MCF 10A (cell line): Measurements from ENCODE around the gene RAD51D. TPM values are rescaled to one million over a fixed set of nuclear protein-coding genes. Genes with fewer than 3 reads are reported as not detected.

ENCODE experiments used
- BruUV-seq: library from RNA; stranded (reverse); fragments of 400-500 nt; replicated peaks from 2 replicates; lab custom pipeline; 2021; lab: Mats Ljungman, UMichigan
- CTCF ChIA-PET: fragments of 300-600 bp; sonication (Branson Sonifier 250); formaldehyde crosslinking; extraction: SDS; loops from one replicate; lab custom pipeline; 2021; ENCODE audit warnings: antibody characterized with exemption, inconsistent platforms; lab: Yijun Ruan, JAX
- POLR2A ChIA-PET: fragments of 300-600, 350-650 bp; sonication (Branson Sonifier 250); formaldehyde crosslinking; extraction: SDS; loops from one replicate; lab custom pipeline; 2020; ENCODE audit warnings: antibody characterized with exemption, inconsistent platforms; lab: Yijun Ruan, JAX
- DNase-seq: peaks from one replicate; pipeline ENCODE4 v3.0.0-alpha.2; 2018; ENCODE audit not compliant: unreplicated experiment
- H3K27ac Mint-ChIP-seq: one replicate; pipeline ENCODE4 v1.8.0; 2022; ENCODE audit warnings: mild to moderate bottlenecking, low read depth, mixed read lengths; ENCODE audit not compliant: unreplicated experiment
- H3K27me3 Mint-ChIP-seq: one replicate; pipeline ENCODE4 v1.8.0; 2022; ENCODE audit warnings: mixed read lengths; ENCODE audit not compliant: insufficient read depth, unreplicated experiment
- H3K36me3 Mint-ChIP-seq: one replicate; pipeline ENCODE4 v1.8.0; 2022; ENCODE audit warnings: mild to moderate bottlenecking, moderate library complexity, mixed read lengths; ENCODE audit not compliant: insufficient read depth, unreplicated experiment
- H3K4me1 Mint-ChIP-seq: one replicate; pipeline ENCODE4 v1.8.0; 2022; ENCODE audit warnings: mixed read lengths; ENCODE audit not compliant: insufficient read depth, unreplicated experiment
- H3K4me3 Mint-ChIP-seq: one replicate; pipeline ENCODE4 v1.8.0; 2022; ENCODE audit warnings: mild to moderate bottlenecking, moderate library complexity, mixed read lengths; ENCODE audit not compliant: unreplicated experiment
- H3K9me3 Mint-ChIP-seq: one replicate; pipeline ENCODE4 v1.8.0; 2022; ENCODE audit warnings: mixed read lengths; ENCODE audit not compliant: unreplicated experiment
- intact Hi-C: fragments of 100-400 bp; cut with micrococcal nuclease; formaldehyde crosslinking; loops from 2 replicates; pipeline ENCODE4 v1.14.1; 2022
- total RNA-seq: library from RNA; stranded (reverse); gene quantifications from 2 replicates; pipeline ENCODE4 v1.2.3, GENCODE V29; 2022
- TF ChIP-seq, protein P1 (sequence below): fragments of 200-600 bp; IDR thresholded peaks from one replicate; pipeline ENCODE4 v1.8.0; 2022; ENCODE audit warnings: antibody characterized with exemption, mild to moderate bottlenecking; ENCODE audit not compliant: unreplicated experiment

The RAD51D gene
- total RNA-seq, 1 experiment from 2014 or later: 13.0 TPM

- Mint-ChIP-seq H3K27ac (no peak overlapping the region), H3K4me3 (no peak overlapping the region), H3K4me1 (no peaks in the 10 kb centered on the region), H3K36me3 (peaks cover 51% of the 10 kb centered on the region), H3K9me3 (no peaks in the 10 kb centered on the region), H3K27me3 (no peaks in the 10 kb centered on the region)
- intact Hi-C loops: no loop called here
- no TSS peak for BruUV-seq
- CTCF ChIA-PET: interaction anchor here (1.0 kb wide), 1 partner anchor 14 kb away, joined by 3 read pairs; no protein-coding TSS in a partner anchor
- POLR2A ChIA-PET: no interaction called here
- TF ChIP-seq, protein P1, sequence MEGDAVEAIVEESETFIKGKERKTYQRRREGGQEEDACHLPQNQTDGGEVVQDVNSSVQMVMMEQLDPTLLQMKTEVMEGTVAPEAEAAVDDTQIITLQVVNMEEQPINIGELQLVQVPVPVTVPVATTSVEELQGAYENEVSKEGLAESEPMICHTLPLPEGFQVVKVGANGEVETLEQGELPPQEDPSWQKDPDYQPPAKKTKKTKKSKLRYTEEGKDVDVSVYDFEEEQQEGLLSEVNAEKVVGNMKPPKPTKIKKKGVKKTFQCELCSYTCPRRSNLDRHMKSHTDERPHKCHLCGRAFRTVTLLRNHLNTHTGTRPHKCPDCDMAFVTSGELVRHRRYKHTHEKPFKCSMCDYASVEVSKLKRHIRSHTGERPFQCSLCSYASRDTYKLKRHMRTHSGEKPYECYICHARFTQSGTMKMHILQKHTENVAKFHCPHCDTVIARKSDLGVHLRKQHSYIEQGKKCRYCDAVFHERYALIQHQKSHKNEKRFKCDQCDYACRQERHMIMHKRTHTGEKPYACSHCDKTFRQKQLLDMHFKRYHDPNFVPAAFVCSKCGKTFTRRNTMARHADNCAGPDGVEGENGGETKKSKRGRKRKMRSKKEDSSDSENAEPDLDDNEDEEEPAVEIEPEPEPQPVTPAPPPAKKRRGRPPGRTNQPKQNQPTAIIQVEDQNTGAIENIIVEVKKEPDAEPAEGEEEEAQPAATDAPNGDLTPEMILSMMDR: no peak
- DNase-seq: no peak
Measured at GRCh38 chr17:35132816-35133550, 13.3 kb upstream of the RAD51D start.

- ChIA-PET POLR2A (no interaction called here), CTCF (no interaction called here)
- H3K9me3 Mint-ChIP-seq: no peaks in the 10 kb centered on the region
- H3K4me3 Mint-ChIP-seq: no peak overlapping the region
- no TSS peak for BruUV-seq
- intact Hi-C loops: no loop called here
- DNase-seq: no peak
- H3K27ac Mint-ChIP-seq: no peak overlapping the region
- no peaks in the 10 kb centered on the region for H3K27me3 Mint-ChIP-seq
- H3K4me1 Mint-ChIP-seq: no peaks in the 10 kb centered on the region
- peaks cover 45% of the 10 kb centered on the region for H3K36me3 Mint-ChIP-seq
- TF ChIP-seq, protein P1: no peak
Measured at GRCh38 chr17:35132099-35132498, 12.4 kb upstream of the RAD51D start.

DNA sequence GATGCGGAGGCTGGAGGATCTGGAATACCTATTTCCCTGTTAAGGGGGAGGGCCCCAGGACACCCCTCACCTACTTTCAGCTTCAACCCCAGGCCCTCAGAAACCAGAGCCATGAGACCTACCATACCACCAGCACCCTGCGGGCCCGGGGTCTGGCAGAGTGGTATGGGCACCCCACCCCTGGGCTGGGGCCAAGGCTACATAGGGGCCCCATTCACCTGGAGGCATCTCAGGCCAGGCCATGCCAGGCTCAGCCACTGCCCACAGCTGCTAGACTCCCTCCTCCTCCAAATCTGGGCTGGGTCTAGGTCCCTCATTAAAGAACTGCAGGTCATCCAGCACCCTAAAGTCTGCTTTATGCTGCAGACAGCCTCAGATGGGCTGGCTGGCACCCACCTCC, 10.7 kb upstream of the RAD51D start:
- intact Hi-C loops: no loop called here
- POLR2A ChIA-PET: interaction anchor here (0.7 to 1.2 kb wide), 2 partner anchors 12 to 21 kb away, joined by 3 read pairs; no protein-coding TSS in a partner anchor
- peaks cover 35% of the 10 kb centered on the region for H3K36me3 Mint-ChIP-seq
- no peak overlapping the region for H3K27ac Mint-ChIP-seq
- TF ChIP-seq, protein P1: no peak
- no peak overlapping the region for H3K4me3 Mint-ChIP-seq
- CTCF ChIA-PET: interaction anchor here (1.1 to 2.8 kb wide), 4 partner anchors 11 to 133 kb away, joined by 3 to 27 read pairs (median 4); partner anchors contain the start of gene RAD51D
- DNase-seq: no peak
- no TSS peak for BruUV-seq
- H3K4me1 Mint-ChIP-seq: no peaks in the 10 kb centered on the region
- H3K27me3 Mint-ChIP-seq: no peaks in the 10 kb centered on the region
- H3K9me3 Mint-ChIP-seq: no peaks in the 10 kb centered on the region

GRCh38 chr17:35129973-35130351, 10.3 kb upstream of the RAD51D start:
- H3K9me3 Mint-ChIP-seq: no peaks in the 10 kb centered on the region
- no peak overlapping the region for H3K27ac Mint-ChIP-seq
- H3K4me3 Mint-ChIP-seq: no peak overlapping the region
- DNase-seq: no peak
- no TSS peak for BruUV-seq
- H3K36me3 Mint-ChIP-seq: peaks cover 30% of the 10 kb centered on the region
- ChIA-PET POLR2A (interaction anchor here (0.7 kb wide), 1 partner anchor 20 kb away, joined by 3 read pairs; no protein-coding TSS in a partner anchor), CTCF (interaction anchor here (0.8 to 2.8 kb wide), 4 partner anchors 11 to 709 kb away, joined by 3 to 27 read pairs (median 4); partner anchors contain the start of gene RAD51D)
- TF ChIP-seq, protein P1: no peak
- H3K27me3 Mint-ChIP-seq: no peaks in the 10 kb centered on the region
- intact Hi-C loops: no loop called here
- no peaks in the 10 kb centered on the region for H3K4me1 Mint-ChIP-seq
